Brain microvascular endothelial cell (primary cell): ENCODE measurements around the gene CLRN3.

Experiments
- DNase-seq: peaks from one replicate; pipeline ENCODE4 v3.0.0-alpha.2; 2020
- H3K27ac ChIP-seq: fragments of 250-450 bp; sonication (Bioruptor Pico); 2 replicates; pipeline ENCODE4 v1.5.1; 2020; ENCODE audit warnings: mild to moderate bottlenecking, moderate library complexity
- H3K27me3 ChIP-seq: fragments of 250-450 bp; sonication (Bioruptor Pico); replicated peaks from 2 replicates; pipeline ENCODE4 v1.5.1; 2020; ENCODE audit warnings: mild to moderate bottlenecking
- H3K36me3 ChIP-seq: fragments of 250-450 bp; sonication (Bioruptor Pico); replicated peaks from 2 replicates; pipeline ENCODE4 v1.5.1; 2020; ENCODE audit warnings: mild to moderate bottlenecking
- H3K4me3 ChIP-seq: 2 replicates; pipeline ENCODE4 v1.5.1; 2011; ENCODE audit warnings: low read depth, mild to moderate bottlenecking, control low read depth, low read length, moderate library complexity
- CTCF ChIP-seq: IDR thresholded peaks from 2 replicates; pipeline ENCODE4 v1.5.1; 2011; ENCODE audit warnings: low read depth, mild to moderate bottlenecking, moderate library complexity, low read length, control low read depth, inconsistent platforms; ENCODE audit errors: missing control alignments
- in situ Hi-C: cut with HindIII; loops from 2 replicates; pipeline ENCODE4 v1.10.0; 2017; ENCODE audit warnings: low sequenced_read_pairs, low pct_ligation_motif_present

The CLRN3 gene

GRCh38 chr10:127935071-127935561 is 42.4 kb upstream of the CLRN3 start:
- Histone ChIP-seq H3K27me3 (no peaks in the 10 kb centered on the region), H3K36me3 (peaks cover 8% of the 10 kb centered on the region), H3K27ac (no peak overlapping the region), H3K4me3 (no peak overlapping the region)
- DNase-seq = no peak
- in situ Hi-C loops = no loop called here
- TF ChIP-seq CTCF = no peak

GRCh38 chr10:127934383-127934782 is 41.6 kb upstream of the CLRN3 start:
- DNase-seq = no peak
- no peak for TF ChIP-seq CTCF
- in situ Hi-C loops = no loop called here
- H3K36me3 ChIP-seq = peaks cover 8% of the 10 kb centered on the region
- H3K27ac ChIP-seq = no peak overlapping the region
- H3K27me3 ChIP-seq = no peaks in the 10 kb centered on the region
- H3K4me3 ChIP-seq = no peak overlapping the region

- no peak for DNase-seq
- Histone ChIP-seq H3K27ac (no peak overlapping the region), H3K36me3 (peaks cover 8% of the 10 kb centered on the region), H3K4me3 (no peak overlapping the region), H3K27me3 (no peaks in the 10 kb centered on the region)
- no peak for TF ChIP-seq CTCF
- in situ Hi-C loops = no loop called here
Measured at GRCh38 chr10:127933271-127933670, 40.5 kb upstream of the CLRN3 start.

- in situ Hi-C loops = no loop called here
- Histone ChIP-seq H3K36me3 (peaks cover 8% of the 10 kb centered on the region), H3K4me3 (no peak overlapping the region), H3K27me3 (no peaks in the 10 kb centered on the region), H3K27ac (no peak overlapping the region)
- no peak for DNase-seq
- TF ChIP-seq CTCF = no peak
Measured at GRCh38 chr10:127932521-127933270, 40.0 kb upstream of the CLRN3 start.

GRCh38 chr10:127928021-127928806 is 35.5 kb upstream of the CLRN3 start:
- TF ChIP-seq CTCF = no peak
- no peaks in the 10 kb centered on the region for H3K36me3 ChIP-seq
- peak overlapping the region; percentile 66 for H3K27ac ChIP-seq
- no peak overlapping the region for H3K4me3 ChIP-seq
- DNase-seq = peak; percentile 82
- no peaks in the 10 kb centered on the region for H3K27me3 ChIP-seq
- in situ Hi-C loops = no loop called here
